ENCODE data around the gene KIF2C. TPM values are rescaled to one million over a fixed set of nuclear protein-coding genes. Genes with fewer than 3 reads are reported as not detected.

The KIF2C gene
- polyA plus RNA-seq, 1 of the 3 experiments (the other 2 are of a cell fraction) = 20.7 TPM

DNA sequence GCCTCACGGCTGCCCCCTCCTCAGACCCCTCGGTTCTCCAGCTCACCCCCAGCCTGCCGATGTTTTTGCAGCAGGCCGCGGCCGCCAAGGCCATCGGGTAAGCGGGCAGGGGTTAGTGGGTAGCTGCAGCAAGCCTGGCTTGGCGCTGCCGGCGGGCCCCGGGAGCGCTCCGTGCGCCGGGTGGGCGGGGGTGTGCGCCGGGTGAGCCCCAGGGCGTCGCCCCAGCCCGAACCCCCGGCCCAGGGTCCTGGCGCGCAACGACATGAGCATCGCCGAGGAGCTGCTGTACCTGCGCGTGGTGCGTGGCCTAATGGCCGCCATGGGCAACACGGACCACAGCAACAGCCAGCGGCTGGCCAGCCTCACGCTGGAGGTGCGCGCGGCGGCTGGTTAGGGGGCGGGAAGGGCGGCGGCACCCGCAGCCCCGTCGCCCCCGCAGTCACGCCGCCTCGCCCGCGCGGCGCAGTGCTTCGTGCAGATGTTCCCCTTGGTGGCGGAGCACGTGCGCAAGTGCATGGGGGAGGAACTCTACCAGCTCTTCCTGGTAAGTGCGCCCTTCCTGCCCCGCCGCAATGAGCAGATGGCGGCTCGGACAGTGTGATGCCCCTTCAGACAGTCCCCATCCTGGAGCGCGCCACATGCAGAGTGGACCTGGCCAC, 15.2 kb upstream of the KIF2C start (continued):
- TF ChIP-seq, protein P1, sequence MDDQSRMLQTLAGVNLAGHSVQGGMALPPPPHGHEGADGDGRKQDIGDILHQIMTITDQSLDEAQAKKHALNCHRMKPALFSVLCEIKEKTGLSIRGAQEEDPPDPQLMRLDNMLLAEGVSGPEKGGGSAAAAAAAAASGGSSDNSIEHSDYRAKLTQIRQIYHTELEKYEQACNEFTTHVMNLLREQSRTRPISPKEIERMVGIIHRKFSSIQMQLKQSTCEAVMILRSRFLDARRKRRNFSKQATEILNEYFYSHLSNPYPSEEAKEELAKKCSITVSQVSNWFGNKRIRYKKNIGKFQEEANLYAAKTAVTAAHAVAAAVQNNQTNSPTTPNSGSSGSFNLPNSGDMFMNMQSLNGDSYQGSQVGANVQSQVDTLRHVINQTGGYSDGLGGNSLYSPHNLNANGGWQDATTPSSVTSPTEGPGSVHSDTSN (IDR thresholded peaks at IDR 0.05) = no peak
- TF ChIP-seq YY1 (IDR thresholded peaks at IDR 0.05; ENCODE audit: low read depth) (no peak), ELF1 (IDR thresholded peaks at IDR 0.05) (no peak)

DNA sequence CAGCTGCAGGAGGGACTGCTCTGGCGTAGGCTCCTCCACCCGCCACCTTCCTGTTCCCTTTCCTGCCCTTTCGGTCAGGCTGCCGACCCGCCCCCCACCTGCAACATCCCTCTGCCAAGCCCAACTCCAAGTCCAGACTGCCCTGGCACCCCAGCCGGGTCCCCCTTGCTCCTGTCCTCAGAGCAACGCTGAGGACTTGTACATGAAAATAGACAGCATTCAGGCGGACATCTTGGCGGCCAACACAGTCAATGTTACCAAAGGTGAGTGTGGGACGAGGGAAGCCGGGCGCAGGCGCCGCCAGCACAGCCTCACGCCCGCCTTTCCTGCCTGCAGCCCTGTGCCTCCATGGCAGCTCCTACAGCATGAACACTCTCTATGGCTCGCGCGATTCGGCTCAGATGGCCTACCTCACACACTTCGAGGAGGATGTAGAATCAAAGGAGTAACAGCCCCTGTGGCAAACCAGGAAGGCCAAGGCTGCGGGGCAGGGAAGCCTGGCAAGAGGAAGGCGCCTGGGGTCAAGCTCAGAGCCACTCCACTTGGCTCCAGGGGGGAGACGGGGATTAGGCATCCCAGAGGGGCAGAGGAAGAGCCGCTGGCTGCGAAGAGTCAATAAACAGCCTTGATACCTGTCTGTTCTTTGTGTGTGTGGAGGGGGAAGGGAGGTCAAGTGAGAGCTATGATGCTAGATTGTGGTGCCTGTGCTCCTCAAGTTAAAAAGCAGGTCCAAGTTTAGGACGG, 14.5 kb upstream of the KIF2C start:
- Histone ChIP-seq H3K4me3 (ENCODE audit: low read depth in 2 of 2, low read length in 1 of 2) (no peak overlapping the region), H3K9ac (no peak overlapping the region), H2AFZ (ENCODE audit: low read depth) (no peak overlapping the region), H3K9me3 (no peaks in the 10 kb centered on the region), H3K9me2 (no peaks in the 10 kb centered on the region), H3K79me2 (ENCODE audit: insufficient read depth) (no peaks in the 10 kb centered on the region), H3K4me2 (no peak overlapping the region), H4K20me1 (ENCODE audit: insufficient read depth) (no peaks in the 10 kb centered on the region), H3K27ac (ENCODE audit: low read depth in 2 of 2, low read length in 1 of 2) (no peak overlapping the region), H3F3A (replicated peaks; ENCODE audit: insufficient read depth) (peaks cover 34% of the 10 kb centered on the region), H3K4me1 (ENCODE audit: control insufficient read depth in 1 of 2, insufficient read depth in 2 of 2, low read depth in 1 of 2, low read length in 1 of 2) (no peaks in the 10 kb centered on the region), H3K27me3 (ENCODE audit: insufficient read depth) (no peaks in the 10 kb centered on the region), H3K36me3 (replicated peaks in 1 of 2; ENCODE audit: control insufficient read depth in 1 of 2, insufficient read depth in 2 of 2, low read length in 1 of 2) (no peaks in the 10 kb centered on the region)
- ChIA-PET CTCF (interaction anchor here (0.6 to 1.1 kb wide), 2 partner anchors 11 to 72 kb away, joined by 3 read pairs; no protein-coding TSS in a partner anchor), POLR2A (no interaction called here)
- DNase-seq = no peak
- 94% methylated on average over 24 of the region's 27 CpGs for WGBS (ENCODE audit: low lambda C conversion rate)
- no peak for TF ChIP-seq MEF2A (IDR thresholded peaks at IDR 0.05; ENCODE audit: borderline replicate concordance, low read depth)
- no peak for TF ChIP-seq RXRA (IDR thresholded peaks at IDR 0.05; ENCODE audit: borderline replicate concordance, low read depth)
- TF ChIP-seq CHD2 (IDR thresholded peaks at IDR 0.05; ENCODE audit: low read length, partially characterized antibody) = no peak
- no peak for TF ChIP-seq SIN3A (IDR thresholded peaks at IDR 0.05; ENCODE audit: borderline replicate concordance, low read depth, low read length)
- TF ChIP-seq, protein P1 (IDR thresholded peaks at IDR 0.05) = no peak
- TF ChIP-seq YY1 (IDR thresholded peaks at IDR 0.05; ENCODE audit: low read depth) = no peak
- no peak for TF ChIP-seq RCOR1 (IDR thresholded peaks at IDR 0.05; ENCODE audit: low read length)
- no peak for TF ChIP-seq POLR2AphosphoS5 (IDR thresholded peaks at IDR 0.05; ENCODE audit: low read depth, low read length)
- TF ChIP-seq NFIC (IDR thresholded peaks at IDR 0.05; ENCODE audit: borderline replicate concordance) = no peak
- no peak for TF ChIP-seq SMC3 (IDR thresholded peaks at IDR 0.05; ENCODE audit: low read depth, low read length)
- TF ChIP-seq, protein P2, sequence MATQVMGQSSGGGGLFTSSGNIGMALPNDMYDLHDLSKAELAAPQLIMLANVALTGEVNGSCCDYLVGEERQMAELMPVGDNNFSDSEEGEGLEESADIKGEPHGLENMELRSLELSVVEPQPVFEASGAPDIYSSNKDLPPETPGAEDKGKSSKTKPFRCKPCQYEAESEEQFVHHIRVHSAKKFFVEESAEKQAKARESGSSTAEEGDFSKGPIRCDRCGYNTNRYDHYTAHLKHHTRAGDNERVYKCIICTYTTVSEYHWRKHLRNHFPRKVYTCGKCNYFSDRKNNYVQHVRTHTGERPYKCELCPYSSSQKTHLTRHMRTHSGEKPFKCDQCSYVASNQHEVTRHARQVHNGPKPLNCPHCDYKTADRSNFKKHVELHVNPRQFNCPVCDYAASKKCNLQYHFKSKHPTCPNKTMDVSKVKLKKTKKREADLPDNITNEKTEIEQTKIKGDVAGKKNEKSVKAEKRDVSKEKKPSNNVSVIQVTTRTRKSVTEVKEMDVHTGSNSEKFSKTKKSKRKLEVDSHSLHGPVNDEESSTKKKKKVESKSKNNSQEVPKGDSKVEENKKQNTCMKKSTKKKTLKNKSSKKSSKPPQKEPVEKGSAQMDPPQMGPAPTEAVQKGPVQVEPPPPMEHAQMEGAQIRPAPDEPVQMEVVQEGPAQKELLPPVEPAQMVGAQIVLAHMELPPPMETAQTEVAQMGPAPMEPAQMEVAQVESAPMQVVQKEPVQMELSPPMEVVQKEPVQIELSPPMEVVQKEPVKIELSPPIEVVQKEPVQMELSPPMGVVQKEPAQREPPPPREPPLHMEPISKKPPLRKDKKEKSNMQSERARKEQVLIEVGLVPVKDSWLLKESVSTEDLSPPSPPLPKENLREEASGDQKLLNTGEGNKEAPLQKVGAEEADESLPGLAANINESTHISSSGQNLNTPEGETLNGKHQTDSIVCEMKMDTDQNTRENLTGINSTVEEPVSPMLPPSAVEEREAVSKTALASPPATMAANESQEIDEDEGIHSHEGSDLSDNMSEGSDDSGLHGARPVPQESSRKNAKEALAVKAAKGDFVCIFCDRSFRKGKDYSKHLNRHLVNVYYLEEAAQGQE (IDR thresholded peaks at IDR 0.05; ENCODE audit: low read depth, low read length) = no peak
- TF ChIP-seq TCF12 (IDR thresholded peaks at IDR 0.05) = no peak
- no peak for TF ChIP-seq FOXM1 (IDR thresholded peaks at IDR 0.05; ENCODE audit: low read depth)
- TF ChIP-seq GABPA (IDR thresholded peaks at IDR 0.05; ENCODE audit: low read depth) = no peak
- TF ChIP-seq, protein P3, sequence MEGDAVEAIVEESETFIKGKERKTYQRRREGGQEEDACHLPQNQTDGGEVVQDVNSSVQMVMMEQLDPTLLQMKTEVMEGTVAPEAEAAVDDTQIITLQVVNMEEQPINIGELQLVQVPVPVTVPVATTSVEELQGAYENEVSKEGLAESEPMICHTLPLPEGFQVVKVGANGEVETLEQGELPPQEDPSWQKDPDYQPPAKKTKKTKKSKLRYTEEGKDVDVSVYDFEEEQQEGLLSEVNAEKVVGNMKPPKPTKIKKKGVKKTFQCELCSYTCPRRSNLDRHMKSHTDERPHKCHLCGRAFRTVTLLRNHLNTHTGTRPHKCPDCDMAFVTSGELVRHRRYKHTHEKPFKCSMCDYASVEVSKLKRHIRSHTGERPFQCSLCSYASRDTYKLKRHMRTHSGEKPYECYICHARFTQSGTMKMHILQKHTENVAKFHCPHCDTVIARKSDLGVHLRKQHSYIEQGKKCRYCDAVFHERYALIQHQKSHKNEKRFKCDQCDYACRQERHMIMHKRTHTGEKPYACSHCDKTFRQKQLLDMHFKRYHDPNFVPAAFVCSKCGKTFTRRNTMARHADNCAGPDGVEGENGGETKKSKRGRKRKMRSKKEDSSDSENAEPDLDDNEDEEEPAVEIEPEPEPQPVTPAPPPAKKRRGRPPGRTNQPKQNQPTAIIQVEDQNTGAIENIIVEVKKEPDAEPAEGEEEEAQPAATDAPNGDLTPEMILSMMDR (IDR thresholded peaks at IDR 0.05) = no peak
- TF ChIP-seq RFX5 (IDR thresholded peaks at IDR 0.05; ENCODE audit: low read length) = no peak
- TF ChIP-seq TEAD4 (IDR thresholded peaks at IDR 0.05; ENCODE audit: borderline replicate concordance, insufficient read depth) = no peak
- TF ChIP-seq EZH2phosphoT487 (IDR thresholded peaks at IDR 0.05; ENCODE audit: borderline replicate concordance, low read depth) = no peak
- TF ChIP-seq, protein P4, sequence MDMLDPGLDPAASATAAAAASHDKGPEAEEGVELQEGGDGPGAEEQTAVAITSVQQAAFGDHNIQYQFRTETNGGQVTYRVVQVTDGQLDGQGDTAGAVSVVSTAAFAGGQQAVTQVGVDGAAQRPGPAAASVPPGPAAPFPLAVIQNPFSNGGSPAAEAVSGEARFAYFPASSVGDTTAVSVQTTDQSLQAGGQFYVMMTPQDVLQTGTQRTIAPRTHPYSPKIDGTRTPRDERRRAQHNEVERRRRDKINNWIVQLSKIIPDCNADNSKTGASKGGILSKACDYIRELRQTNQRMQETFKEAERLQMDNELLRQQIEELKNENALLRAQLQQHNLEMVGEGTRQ (IDR thresholded peaks at IDR 0.05; ENCODE audit: borderline replicate concordance, low read depth, low read length) = no peak
